GM23338 (cell line): ENCODE data around the gene PER2. TPM values are rescaled to one million over a fixed set of nuclear protein-coding genes. Genes with fewer than 3 reads are reported as not detected.
A peak's percentile ranks its signal among the peaks of the same experiment; 100 is the strongest.

ENCODE experiments used
- ATAC-seq: fragments of 200-7000 bp; cut with Tn5 transposase; 3 replicates; pipeline ENCODE4 v1.9.1; 2020
- DNase-seq: peaks from one replicate; pipeline ENCODE4 v3.0.0-alpha.2; 2015; ENCODE audit warnings: low spot score
- H2AFZ ChIP-seq: fragments of 200-600 bp; sonication (generic); 2 replicates; pipeline ENCODE4 v1.8.0; 2016; ENCODE audit warnings: antibody characterized with exemption, mild to moderate bottlenecking, moderate library complexity
- H3F3A ChIP-seq: fragments of 200-600 bp; sonication (generic); replicated peaks from 2 replicates; pipeline ENCODE4 v1.8.0; 2017; ENCODE audit warnings: antibody characterized with exemption, mixed run types, low read depth
- H3K27ac ChIP-seq: fragments of 200-600 bp; sonication (generic); 2 replicates; pipeline ENCODE4 v1.6.1; 2016; ENCODE audit warnings: low read depth
- H3K27me3 ChIP-seq: fragments of 200-600 bp; sonication (generic); 2 replicates; pipeline ENCODE4 v1.8.0; 2016; ENCODE audit warnings: mild to moderate bottlenecking, mixed run types, moderate library complexity; ENCODE audit not compliant: insufficient read depth
- H3K36me3 ChIP-seq: fragments of 200-600 bp; sonication (generic); 2 replicates; pipeline ENCODE4 v1.8.0; 2016; ENCODE audit warnings: mild to moderate bottlenecking; ENCODE audit not compliant: insufficient read depth
- H3K4me1 ChIP-seq: fragments of 200-600 bp; sonication (generic); 2 replicates; pipeline ENCODE4 v1.8.0; 2016; ENCODE audit warnings: mild to moderate bottlenecking, moderate library complexity; ENCODE audit not compliant: insufficient read depth
- H3K4me2 ChIP-seq: fragments of 200-600 bp; sonication (generic); 2 replicates; pipeline ENCODE4 v1.7.1; 2017; ENCODE audit warnings: mixed run types
- H3K4me3 ChIP-seq: fragments of 200-600 bp; sonication (generic); 2 replicates; pipeline ENCODE4 v1.6.1; 2016; ENCODE audit warnings: mixed run types
- H3K79me2 ChIP-seq: fragments of 200-600 bp; sonication (generic); replicated peaks from 2 replicates; pipeline ENCODE4 v1.8.0; 2017; ENCODE audit warnings: mild to moderate bottlenecking; ENCODE audit not compliant: insufficient read depth
- H3K9me2 ChIP-seq: fragments of 200-600 bp; sonication (generic); 2 replicates; pipeline ENCODE4 v1.8.0; 2017; ENCODE audit not compliant: insufficient read depth
- H4K20me1 ChIP-seq: fragments of 200-600 bp; sonication (generic); replicated peaks from 2 replicates; pipeline ENCODE4 v1.8.0; 2017; ENCODE audit warnings: mild to moderate bottlenecking; ENCODE audit not compliant: insufficient read depth
- H3K27ac Mint-ChIP-seq: 2 replicates; pipeline ENCODE4 v1.8.0; 2020; ENCODE audit warnings: inconsistent platforms, mild to moderate bottlenecking, moderate library complexity, mixed read lengths
- H3K27me3 Mint-ChIP-seq: 3 replicates; pipeline ENCODE4 v1.8.0; 2022; ENCODE audit warnings: low read depth, mild to moderate bottlenecking, moderate library complexity, mixed read lengths, inconsistent platforms; ENCODE audit not compliant: insufficient read depth, poor library complexity
- H3K36me3 Mint-ChIP-seq: 3 replicates; pipeline ENCODE4 v1.8.0; 2021; ENCODE audit warnings: low read depth, mild to moderate bottlenecking, inconsistent platforms, moderate library complexity, mixed read lengths
- H3K4me1 Mint-ChIP-seq: 3 replicates; pipeline ENCODE4 v1.8.0; 2020; ENCODE audit warnings: mild to moderate bottlenecking, inconsistent platforms, mixed read lengths
- H3K4me3 Mint-ChIP-seq: 3 replicates; pipeline ENCODE4 v1.8.0; 2021; ENCODE audit warnings: moderate library complexity, mild to moderate bottlenecking, inconsistent platforms, mixed read lengths
- H3K9me3 Mint-ChIP-seq: 3 replicates; pipeline ENCODE4 v1.8.0; 2020; ENCODE audit warnings: moderate library complexity, mild to moderate bottlenecking, inconsistent platforms, mixed read lengths
- CTCF ChIP-seq, 2 experiments: fragments of 200-600 bp in 1 of 2; sonication (generic) in 1 of 2; conservative IDR thresholded peaks; 2 replicates each; pipeline versions ENCODE4 v1.5.1 to v1.6.1; 2016 to 2017; ENCODE audit warnings: antibody characterized with exemption in 2 of 2, low read depth in 2 of 2, mild to moderate bottlenecking in 2 of 2, moderate library complexity in 1 of 2
- EZH2 ChIP-seq: fragments of 200-600 bp; sonication (generic); IDR thresholded peaks from one replicate; pipeline ENCODE4 v1.8.0; 2017; ENCODE audit warnings: antibody characterized with exemption, mild to moderate bottlenecking, low read depth; ENCODE audit not compliant: unreplicated experiment
- EZH2phosphoT487 ChIP-seq: fragments of 200-600 bp; sonication (generic); IDR thresholded peaks from one replicate; pipeline ENCODE4 v1.8.1; 2018; ENCODE audit warnings: antibody characterized with exemption; ENCODE audit not compliant: unreplicated experiment
- JUNB ChIP-seq: IDR thresholded peaks from one replicate; pipeline ENCODE4 v1.6.1; 2016; ENCODE audit warnings: antibody characterized with exemption; ENCODE audit not compliant: unreplicated experiment
- NANOG ChIP-seq: IDR thresholded peaks from 2 replicates; pipeline ENCODE4 v1.6.1; 2016; ENCODE audit warnings: antibody characterized with exemption, borderline replicate concordance
- STAT1 ChIP-seq: IDR thresholded peaks from one replicate; pipeline ENCODE4 v1.6.1; 2016; ENCODE audit warnings: antibody characterized with exemption; ENCODE audit not compliant: unreplicated experiment
- ZNF114 ChIP-seq: fragments of 250-450 bp; sonication (Bioruptor Pico); IDR thresholded peaks from 2 replicates; pipeline ENCODE4 v1.5.0; 2020; ENCODE audit warnings: mild to moderate bottlenecking, moderate library complexity
- polyA plus RNA-seq: library from polyadenylated mRNA; unstranded; fragments of >200 nt; fragmentation: Nextera tagmentation; extraction: Ambion mirVana; gene quantifications from 2 replicates; pipeline ENCODE4 v1.2.1, GENCODE V29; 2016
- total RNA-seq: library from RNA; depleted of rRNA; stranded (reverse); fragments of >200 nt; shearing (Covaris generic); gene quantifications from 2 replicates; pipeline ENCODE4 v1.2.3, GENCODE V29; 2014
- TF ChIP-seq, protein P1 (sequence below): IDR thresholded peaks from one replicate; pipeline ENCODE4 v1.6.1; 2018; ENCODE audit warnings: antibody characterized with exemption; ENCODE audit not compliant: unreplicated experiment
- TF ChIP-seq, protein P2 (sequence below): IDR thresholded peaks from 2 replicates; pipeline ENCODE4 v1.6.1; 2016; ENCODE audit warnings: antibody characterized with exemption

The PER2 gene
- total and polyA plus RNA-seq, 2 experiments from 2014 or later = 2.2 to 4.6 TPM

GRCh38 chr2:238243496-238244076 lies 44.8 kb downstream of the PER2 start:
- peaks cover 3% of the 10 kb centered on the region; the same call in 1 of the 3 replicates for H3K9me3 Mint-ChIP-seq
- peaks cover 7% of the 10 kb centered on the region; the same call in 1 of the 2 replicates for H3K4me1 ChIP-seq
- H3K27ac Mint-ChIP-seq = no peak overlapping the region
- TF ChIP-seq CTCF (conservative IDR thresholded peaks at IDR 0.05; ENCODE audit: low read depth in 2 of 2) = peak; percentile 34 to 40
- TF ChIP-seq JUNB = no peak
- TF ChIP-seq, protein P1, sequence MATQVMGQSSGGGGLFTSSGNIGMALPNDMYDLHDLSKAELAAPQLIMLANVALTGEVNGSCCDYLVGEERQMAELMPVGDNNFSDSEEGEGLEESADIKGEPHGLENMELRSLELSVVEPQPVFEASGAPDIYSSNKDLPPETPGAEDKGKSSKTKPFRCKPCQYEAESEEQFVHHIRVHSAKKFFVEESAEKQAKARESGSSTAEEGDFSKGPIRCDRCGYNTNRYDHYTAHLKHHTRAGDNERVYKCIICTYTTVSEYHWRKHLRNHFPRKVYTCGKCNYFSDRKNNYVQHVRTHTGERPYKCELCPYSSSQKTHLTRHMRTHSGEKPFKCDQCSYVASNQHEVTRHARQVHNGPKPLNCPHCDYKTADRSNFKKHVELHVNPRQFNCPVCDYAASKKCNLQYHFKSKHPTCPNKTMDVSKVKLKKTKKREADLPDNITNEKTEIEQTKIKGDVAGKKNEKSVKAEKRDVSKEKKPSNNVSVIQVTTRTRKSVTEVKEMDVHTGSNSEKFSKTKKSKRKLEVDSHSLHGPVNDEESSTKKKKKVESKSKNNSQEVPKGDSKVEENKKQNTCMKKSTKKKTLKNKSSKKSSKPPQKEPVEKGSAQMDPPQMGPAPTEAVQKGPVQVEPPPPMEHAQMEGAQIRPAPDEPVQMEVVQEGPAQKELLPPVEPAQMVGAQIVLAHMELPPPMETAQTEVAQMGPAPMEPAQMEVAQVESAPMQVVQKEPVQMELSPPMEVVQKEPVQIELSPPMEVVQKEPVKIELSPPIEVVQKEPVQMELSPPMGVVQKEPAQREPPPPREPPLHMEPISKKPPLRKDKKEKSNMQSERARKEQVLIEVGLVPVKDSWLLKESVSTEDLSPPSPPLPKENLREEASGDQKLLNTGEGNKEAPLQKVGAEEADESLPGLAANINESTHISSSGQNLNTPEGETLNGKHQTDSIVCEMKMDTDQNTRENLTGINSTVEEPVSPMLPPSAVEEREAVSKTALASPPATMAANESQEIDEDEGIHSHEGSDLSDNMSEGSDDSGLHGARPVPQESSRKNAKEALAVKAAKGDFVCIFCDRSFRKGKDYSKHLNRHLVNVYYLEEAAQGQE = no peak
- TF ChIP-seq NANOG = no peak
- TF ChIP-seq STAT1 = no peak
- no peak for TF ChIP-seq EZH2phosphoT487
- TF ChIP-seq, protein P2, sequence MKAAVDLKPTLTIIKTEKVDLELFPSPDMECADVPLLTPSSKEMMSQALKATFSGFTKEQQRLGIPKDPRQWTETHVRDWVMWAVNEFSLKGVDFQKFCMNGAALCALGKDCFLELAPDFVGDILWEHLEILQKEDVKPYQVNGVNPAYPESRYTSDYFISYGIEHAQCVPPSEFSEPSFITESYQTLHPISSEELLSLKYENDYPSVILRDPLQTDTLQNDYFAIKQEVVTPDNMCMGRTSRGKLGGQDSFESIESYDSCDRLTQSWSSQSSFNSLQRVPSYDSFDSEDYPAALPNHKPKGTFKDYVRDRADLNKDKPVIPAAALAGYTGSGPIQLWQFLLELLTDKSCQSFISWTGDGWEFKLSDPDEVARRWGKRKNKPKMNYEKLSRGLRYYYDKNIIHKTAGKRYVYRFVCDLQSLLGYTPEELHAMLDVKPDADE = no peak
- TF ChIP-seq ZNF114 (CRISPR knock-in tag) = no peak
- TF ChIP-seq EZH2 = no peak
- H3K4me3 ChIP-seq = no peak overlapping the region
- no peak overlapping the region for H2AFZ ChIP-seq
- H3K79me2 ChIP-seq = no peaks in the 10 kb centered on the region
- peaks cover 6% of the 10 kb centered on the region for H3K36me3 Mint-ChIP-seq
- H3K4me2 ChIP-seq = no peak overlapping the region
- H4K20me1 ChIP-seq = no peaks in the 10 kb centered on the region
- H3K4me3 Mint-ChIP-seq = no peak overlapping the region
- peaks cover 20% of the 10 kb centered on the region for H3K4me1 Mint-ChIP-seq
- H3K9me2 ChIP-seq = no peaks in the 10 kb centered on the region
- H3K27ac ChIP-seq = no peak overlapping the region
- no peak for ATAC-seq
- H3F3A ChIP-seq = peaks cover 4% of the 10 kb centered on the region; the same call in 1 of the 2 replicates
- H3K27me3 Mint-ChIP-seq = peaks cover 29% of the 10 kb centered on the region
- H3K27me3 ChIP-seq = peaks cover 24% of the 10 kb centered on the region
- H3K36me3 ChIP-seq = no peaks in the 10 kb centered on the region
- DNase-seq = peak; percentile 70
